Measurements from ENCODE around the gene ANKDD1A.
A peak's percentile ranks its signal among the peaks of the same experiment; 100 is the strongest.

The ANKDD1A gene

GRCh38 chr15:64895285-64896065 lies 16.2 kb upstream of the ANKDD1A start:
- no peak for DNase-seq (ENCODE audit: low read depth in 3 of 3)

- DNase-seq (ENCODE audit: low read depth in 3 of 3) = no peak
Observed at GRCh38 chr15:64896371-64897069, 15.2 kb upstream of the ANKDD1A start.

GRCh38 chr15:64897345-64897985 lies 14.2 kb upstream of the ANKDD1A start:
- no peak for DNase-seq (ENCODE audit: low read depth in 3 of 3)

GRCh38 chr15:64898406-64898805 lies 13.3 kb upstream of the ANKDD1A start:
- no peak for DNase-seq (ENCODE audit: low read depth in 3 of 3)

GRCh38 chr15:64901141-64901540 lies 10.6 kb upstream of the ANKDD1A start:
- DNase-seq (ENCODE audit: low read depth in 3 of 3) = no peak

GRCh38 chr15:64901914-64902313 lies 9.8 kb upstream of the ANKDD1A start:
- no peak for DNase-seq (ENCODE audit: low read depth in 3 of 3)

- no peak for DNase-seq (ENCODE audit: low read depth in 3 of 3)
Observed at GRCh38 chr15:64902863-64903262, 8.8 kb upstream of the ANKDD1A start.

- DNase-seq (ENCODE audit: low read depth in 3 of 3) = no peak
Observed at GRCh38 chr15:64903326-64903950, 8.3 kb upstream of the ANKDD1A start.

- DNase-seq (ENCODE audit: low read depth in 3 of 3) = no peak
Observed at GRCh38 chr15:64904189-64904588, 7.5 kb upstream of the ANKDD1A start.

GRCh38 chr15:64905119-64905831 lies 6.4 kb upstream of the ANKDD1A start:
- peak; percentile 63 to 69 (median 66) for DNase-seq (ENCODE audit: low read depth in 3 of 3)

- DNase-seq (ENCODE audit: low read depth in 3 of 3) = no peak
Observed at GRCh38 chr15:64905941-64906340, 5.8 kb upstream of the ANKDD1A start.

GRCh38 chr15:64906402-64906801 lies 5.3 kb upstream of the ANKDD1A start:
- DNase-seq (ENCODE audit: low read depth in 3 of 3) = no peak

GRCh38 chr15:64907991-64908390 lies 3.7 kb upstream of the ANKDD1A start:
- no peak for DNase-seq (ENCODE audit: low read depth in 3 of 3)

- DNase-seq (ENCODE audit: low read depth in 3 of 3) = no peak
Observed at GRCh38 chr15:64909546-64909945, 2.2 kb upstream of the ANKDD1A start.

- no peak for DNase-seq (ENCODE audit: low read depth in 3 of 3)
Observed at GRCh38 chr15:64912379-64913325, 950 bp downstream of the ANKDD1A start.

- no peak for DNase-seq (ENCODE audit: low read depth in 3 of 3)
Observed at GRCh38 chr15:64915518-64916227, 4.0 kb downstream of the ANKDD1A start.

- DNase-seq (ENCODE audit: low read depth in 3 of 3) = no peak
Observed at GRCh38 chr15:64916365-64916764, 4.7 kb downstream of the ANKDD1A start.

GRCh38 chr15:64917211-64917610 lies 5.5 kb downstream of the ANKDD1A start:
- DNase-seq (ENCODE audit: low read depth in 3 of 3) = no peak

GRCh38 chr15:64919721-64920120 lies 8.0 kb downstream of the ANKDD1A start:
- DNase-seq (ENCODE audit: low read depth in 3 of 3) = no peak

- DNase-seq (ENCODE audit: low read depth in 3 of 3) = no peak
Observed at GRCh38 chr15:64921711-64922110, 10.0 kb downstream of the ANKDD1A start.
